HepG2 (cell line): ENCODE measurements around the gene ZNF697. TPM values are rescaled to one million over a fixed set of nuclear protein-coding genes. Genes with fewer than 3 reads are reported as not detected.
"Not testable (repeated sequence)": the region's sequence is repeated elsewhere in the genome, so short reads cannot be mapped to it uniquely, and the experiment has no call there.

Source experiments
- ATAC-seq: fragments of 200-7000 bp; cut with Tn5 transposase; 3 replicates; pipeline ENCODE4 v1.9.1; 2020; ENCODE audit warnings: mild to moderate bottlenecking, moderate library complexity
- BruUV-seq: library from RNA; stranded (reverse); fragments of 400-500 nt; replicated peaks from 2 replicates; lab custom pipeline; 2021; lab: Mats Ljungman, UMichigan
- CTCF ChIA-PET: fragments of 300-600 bp; formaldehyde crosslinking; extraction: SDS; loops from one replicate; lab custom pipeline; 2021; ENCODE audit warnings: low total read pairs, inconsistent platforms, low intra/inter-chr PET ratio; lab: Yijun Ruan, JAX
- POLR2A ChIA-PET: fragments of 350-600 bp; sonication (Branson Sonifier 250); formaldehyde crosslinking; loops from one replicate; lab custom pipeline; 2020; ENCODE audit warnings: antibody characterized with exemption, inconsistent platforms; lab: Yijun Ruan, JAX
- DNase-seq: peaks from one replicate; pipeline ENCODE4 v3.0.0-alpha.2; 2015; ENCODE audit warnings: low spot score
- FAIRE-seq: peaks from 3 replicates; lab custom pipeline; 2011; peaks lifted over from hg19 to GRCh38; lab: Jason Lieb, UNC
- H2AFZ ChIP-seq: one replicate; pipeline ENCODE4 v1.6.1; 2011; ENCODE audit warnings: low read length, inconsistent platforms
- H3K27ac ChIP-seq: fragments of 300-600 bp; 3 replicates; pipeline ENCODE4 v1.8.0; 2011; ENCODE audit warnings: mixed run types, mild to moderate bottlenecking, mixed read lengths, low read length, inconsistent platforms; ENCODE audit not compliant: insufficient read depth; ENCODE audit errors: extremely low read length
- H3K27me3 ChIP-seq, 2 experiments: fragments of 200-600 bp in 1 of 2; 2 replicates in 1 of 2; 3 replicates in 1 of 2; pipeline versions ENCODE4 v1.6.0 to v1.8.0; 2011; ENCODE audit warnings: low read length in 2 of 2, mild to moderate bottlenecking in 2 of 2, moderate library complexity in 2 of 2, inconsistent platforms in 1 of 2; ENCODE audit not compliant: insufficient read depth in 2 of 2, control insufficient read depth in 1 of 2
- H3K36me3 ChIP-seq, 2 experiments: fragments of 200-600 bp in 1 of 2; replicated peaks in 1 of 2; 2 replicates in 1 of 2; 3 replicates in 1 of 2; pipeline versions ENCODE4 v1.5.1 to v1.8.0; 2011; ENCODE audit warnings: low read length in 2 of 2, inconsistent platforms in 1 of 2; ENCODE audit not compliant: insufficient read depth in 2 of 2, control insufficient read depth in 1 of 2
- H3K4me1 ChIP-seq: 2 replicates; pipeline ENCODE4 v1.5.1; 2012; ENCODE audit warnings: low read length, inconsistent platforms; ENCODE audit not compliant: insufficient read depth
- H3K4me2 ChIP-seq: 2 replicates; pipeline ENCODE4 v1.6.0; 2011; ENCODE audit warnings: low read depth, low read length, inconsistent platforms
- H3K4me3 ChIP-seq, 3 experiments: fragments of 200-600 bp in 1 of 3; sonication (generic), shearing (Covaris generic) in 1 of 3; replicated peaks in 1 of 3; 2 replicates each; pipeline ENCODE4 v1.5.1; 2011 to 2016; ENCODE audit warnings: low read length in 3 of 3, inconsistent platforms in 2 of 3, low read depth in 2 of 3, mild to moderate bottlenecking in 2 of 3, control low read depth in 1 of 3, mixed read lengths in 1 of 3; ENCODE audit not compliant: insufficient read depth in 1 of 3
- H3K79me2 ChIP-seq: one replicate; pipeline ENCODE4 v1.6.1; 2011; ENCODE audit warnings: low read length, inconsistent platforms; ENCODE audit not compliant: insufficient read depth
- H3K9ac ChIP-seq: 2 replicates; pipeline ENCODE4 v1.6.0; 2011; ENCODE audit warnings: mild to moderate bottlenecking, low read depth, low read length, inconsistent platforms; ENCODE audit not compliant: insufficient read depth
- H3K9me3 ChIP-seq: 2 replicates; pipeline ENCODE4 v1.5.1; 2012; ENCODE audit warnings: mild to moderate bottlenecking, low read length
- H4K20me1 ChIP-seq: 2 replicates; pipeline ENCODE4 v1.6.0; 2011; ENCODE audit warnings: inconsistent platforms, mild to moderate bottlenecking, low read length, moderate library complexity; ENCODE audit not compliant: insufficient read depth
- WGBS: methylation state at CpG from one replicate; pipeline ENCODE4 v1.1.6; 2017; ENCODE audit warnings: low lambda C conversion rate; 5-methylcytosine and 5-hydroxymethylcytosine counted together
- in situ Hi-C: cut with HindIII; loops from 2 replicates; pipeline ENCODE4 v1.10.0; 2017; ENCODE audit warnings: low pct_unique_long_range_greater_than_20kb; ENCODE audit not compliant: extremely low pct_ligation_motif_present
- intact Hi-C: fragments of 100-400 bp; cut with micrococcal nuclease; formaldehyde crosslinking; loops from one replicate; pipeline ENCODE4 v1.10.0; 2022; ENCODE audit not compliant: unreplicated experiment
- polyA plus RNA-seq, 8 experiments: library from polyadenylated mRNA; depleted of rRNA in 3 of 8; stranded (reverse) in 7 of 8; unstranded in 1 of 8; fragments of >200 nt; fragmentation: Illumina TruSeq in 4 of 8; extraction: Trizol in 4 of 8; gene quantifications; 2 replicates each; pipeline versions ENCODE4 v1.2.1 to v1.2.3, GENCODE V29; 2011 to 2016; ENCODE audit warnings: low read depth in 4 of 8, missing spikeins in 1 of 8, mixed read lengths in 1 of 8; ENCODE audit not compliant: insufficient read depth in 1 of 8
- total RNA-seq, 5 experiments: library from RNA; depleted of rRNA; stranded (reverse); fragments of >200 nt; fragmentation: Illumina TruSeq; extraction: Trizol; gene quantifications; 2 replicates each; pipeline ENCODE4 v1.2.3, GENCODE V29; 2016; ENCODE audit warnings: low read depth in 1 of 5
- TF ChIP-seq, protein P1 (sequence below): sonication (generic); formaldehyde crosslinking; IDR thresholded peaks from 2 replicates; pipeline ENCODE4 v1.5.0; 2020; ENCODE audit warnings: mild to moderate bottlenecking, missing genetic modification reagents, moderate library complexity
- TF ChIP-seq, protein P2 (sequence below): sonication (generic); formaldehyde crosslinking; IDR thresholded peaks from 2 replicates; pipeline ENCODE4 v1.4.0; 2020; ENCODE audit warnings: missing genetic modification reagents

Gene ZNF697
- total and polyA plus RNA-seq, 2 of the 13 experiments (the other 11 are each of a cell fraction or from before 2014, with no cell fraction given), result 2.3 to 7.1 TPM

DNA sequence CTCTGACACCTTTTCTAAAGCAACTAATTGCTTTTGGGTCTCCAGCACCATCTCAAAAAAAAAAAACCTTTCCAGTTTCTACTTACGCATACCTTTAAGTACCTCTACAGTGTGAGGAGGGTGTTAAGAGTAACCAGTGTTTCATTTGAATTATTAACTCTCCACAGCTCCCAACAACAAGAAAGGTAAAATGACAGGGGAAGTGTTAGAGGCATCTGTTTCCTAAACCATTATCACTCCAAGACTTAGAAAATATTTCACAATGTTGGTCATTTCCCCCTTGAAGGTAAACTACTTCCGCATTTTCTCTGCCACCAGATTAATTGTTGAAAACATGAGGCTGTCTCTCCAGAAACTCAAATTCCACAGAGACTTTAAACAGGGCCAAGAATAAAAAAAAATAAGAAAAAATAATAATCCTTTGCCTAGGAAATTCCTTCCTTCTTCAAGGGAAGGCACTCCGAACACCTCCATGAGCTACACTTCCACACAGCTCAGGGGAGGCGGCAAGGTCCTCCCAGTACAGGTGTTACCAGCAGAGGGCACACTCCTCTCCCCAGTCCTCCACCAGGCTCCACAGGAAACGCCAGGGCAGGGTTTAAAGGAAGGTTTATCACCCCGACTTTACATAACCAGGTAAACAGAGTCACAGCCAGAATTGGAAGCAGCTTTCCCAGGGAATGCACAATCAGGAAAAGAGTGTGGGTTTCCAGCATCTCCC lies 40.8 kb downstream of the ZNF697 start:
- in situ Hi-C loops, H3K27me3 ChIP-seq, BruUV-seq, H3K9ac ChIP-seq, H3K36me3 ChIP-seq, H3K4me2 ChIP-seq, H3K27ac ChIP-seq, CTCF ChIA-PET, DNase-seq, H3K9me3 ChIP-seq, H2AFZ ChIP-seq, H3K79me2 ChIP-seq, POLR2A ChIA-PET, intact Hi-C loops, H4K20me1 ChIP-seq, H3K4me3 ChIP-seq: not testable (repeated sequence)
- peak; percentile 83 for FAIRE-seq
- TF ChIP-seq, protein P1, sequence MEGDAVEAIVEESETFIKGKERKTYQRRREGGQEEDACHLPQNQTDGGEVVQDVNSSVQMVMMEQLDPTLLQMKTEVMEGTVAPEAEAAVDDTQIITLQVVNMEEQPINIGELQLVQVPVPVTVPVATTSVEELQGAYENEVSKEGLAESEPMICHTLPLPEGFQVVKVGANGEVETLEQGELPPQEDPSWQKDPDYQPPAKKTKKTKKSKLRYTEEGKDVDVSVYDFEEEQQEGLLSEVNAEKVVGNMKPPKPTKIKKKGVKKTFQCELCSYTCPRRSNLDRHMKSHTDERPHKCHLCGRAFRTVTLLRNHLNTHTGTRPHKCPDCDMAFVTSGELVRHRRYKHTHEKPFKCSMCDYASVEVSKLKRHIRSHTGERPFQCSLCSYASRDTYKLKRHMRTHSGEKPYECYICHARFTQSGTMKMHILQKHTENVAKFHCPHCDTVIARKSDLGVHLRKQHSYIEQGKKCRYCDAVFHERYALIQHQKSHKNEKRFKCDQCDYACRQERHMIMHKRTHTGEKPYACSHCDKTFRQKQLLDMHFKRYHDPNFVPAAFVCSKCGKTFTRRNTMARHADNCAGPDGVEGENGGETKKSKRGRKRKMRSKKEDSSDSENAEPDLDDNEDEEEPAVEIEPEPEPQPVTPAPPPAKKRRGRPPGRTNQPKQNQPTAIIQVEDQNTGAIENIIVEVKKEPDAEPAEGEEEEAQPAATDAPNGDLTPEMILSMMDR (CRISPR knock-in tag), result peak; percentile 48
- TF ChIP-seq, protein P2, sequence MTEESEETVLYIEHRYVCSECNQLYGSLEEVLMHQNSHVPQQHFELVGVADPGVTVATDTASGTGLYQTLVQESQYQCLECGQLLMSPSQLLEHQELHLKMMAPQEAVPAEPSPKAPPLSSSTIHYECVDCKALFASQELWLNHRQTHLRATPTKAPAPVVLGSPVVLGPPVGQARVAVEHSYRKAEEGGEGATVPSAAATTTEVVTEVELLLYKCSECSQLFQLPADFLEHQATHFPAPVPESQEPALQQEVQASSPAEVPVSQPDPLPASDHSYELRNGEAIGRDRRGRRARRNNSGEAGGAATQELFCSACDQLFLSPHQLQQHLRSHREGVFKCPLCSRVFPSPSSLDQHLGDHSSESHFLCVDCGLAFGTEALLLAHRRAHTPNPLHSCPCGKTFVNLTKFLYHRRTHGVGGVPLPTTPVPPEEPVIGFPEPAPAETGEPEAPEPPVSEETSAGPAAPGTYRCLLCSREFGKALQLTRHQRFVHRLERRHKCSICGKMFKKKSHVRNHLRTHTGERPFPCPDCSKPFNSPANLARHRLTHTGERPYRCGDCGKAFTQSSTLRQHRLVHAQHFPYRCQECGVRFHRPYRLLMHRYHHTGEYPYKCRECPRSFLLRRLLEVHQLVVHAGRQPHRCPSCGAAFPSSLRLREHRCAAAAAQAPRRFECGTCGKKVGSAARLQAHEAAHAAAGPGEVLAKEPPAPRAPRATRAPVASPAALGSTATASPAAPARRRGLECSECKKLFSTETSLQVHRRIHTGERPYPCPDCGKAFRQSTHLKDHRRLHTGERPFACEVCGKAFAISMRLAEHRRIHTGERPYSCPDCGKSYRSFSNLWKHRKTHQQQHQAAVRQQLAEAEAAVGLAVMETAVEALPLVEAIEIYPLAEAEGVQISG, result peak; percentile 46
- H3K4me1 ChIP-seq, result peaks cover 13% of the 10 kb centered on the region
- WGBS, result 63% methylated on average over 4 of the region's 6 CpGs
- ATAC-seq, result peak; percentile 80
